CD4-positive, alpha-beta T cell treated with Interleukin-4 for 4 hours (primary cell): ENCODE measurements around the gene PSORS1C2.

Experiments
- DNase-seq: peaks from one replicate; pipeline ENCODE4 v3.0.0-alpha.2; 2020

Gene PSORS1C2

DNA sequence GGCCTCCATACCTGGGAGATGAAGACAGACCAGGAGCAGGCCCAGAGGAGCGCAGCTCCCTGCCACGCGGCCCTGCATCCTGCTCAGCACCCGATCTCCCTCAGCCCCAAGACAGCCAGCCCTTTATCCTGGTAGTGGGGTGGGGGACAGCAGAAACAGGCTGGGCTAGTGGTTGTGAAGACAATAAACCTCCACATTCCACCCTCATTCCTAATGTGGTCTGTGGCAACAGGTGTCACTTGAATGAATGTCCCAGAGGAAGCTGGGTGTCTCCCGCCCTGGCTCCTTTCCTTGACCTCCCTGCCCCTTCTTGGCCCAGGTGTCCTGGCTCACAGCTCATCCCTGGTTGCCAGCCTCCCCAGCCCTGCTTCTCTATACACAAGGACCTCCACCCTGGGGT lies 26.4 kb downstream of the PSORS1C2 start, which contains the start of gene C6orf15:
C6orf15 (minus strand) TSS at position 98 of the 400 bp plus-strand sequence; CDS start at position 78, 20 bp downstream.
- DNase-seq: no peak

- DNase-seq: no peak
Observed at GRCh38 chr6:31111712-31112111, 27.2 kb downstream of the PSORS1C2 start.

DNA sequence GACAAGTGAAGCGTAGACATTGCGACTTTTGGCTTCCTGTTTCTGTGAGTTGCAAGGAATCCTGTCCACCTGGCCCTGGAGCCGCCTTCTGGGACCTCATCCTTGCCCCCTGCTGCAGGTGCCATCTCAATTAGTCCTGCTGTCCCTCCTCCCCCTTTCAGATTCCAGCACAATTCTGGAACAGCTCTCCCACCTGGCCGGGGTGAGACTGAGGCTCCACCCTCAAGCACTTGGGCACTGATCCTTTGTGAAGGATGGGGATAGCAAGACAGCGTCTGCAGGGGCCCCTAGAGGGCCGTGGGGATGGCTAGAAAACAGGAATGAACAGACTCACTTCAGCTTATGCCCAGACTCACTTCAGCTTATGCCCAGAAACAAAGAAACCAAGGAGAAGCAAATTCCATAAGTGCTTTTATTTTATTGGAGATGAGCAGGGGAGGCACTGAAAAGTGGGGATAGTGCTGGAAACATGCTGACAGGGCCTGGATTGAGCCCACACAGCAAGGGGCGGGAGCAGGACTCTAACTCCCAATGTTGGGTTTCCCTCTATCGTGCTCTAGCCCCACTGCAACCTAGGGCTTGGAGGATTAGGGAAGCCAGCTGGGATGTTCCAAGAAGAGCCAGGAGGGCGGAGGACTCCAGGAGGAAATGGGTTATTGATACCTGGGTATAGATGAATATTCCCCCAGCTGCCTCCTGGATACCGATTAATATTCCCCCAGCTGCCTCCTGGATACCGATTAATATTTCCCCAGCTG lies 27.9 kb downstream of the PSORS1C2 start:
- no peak for DNase-seq

DNA sequence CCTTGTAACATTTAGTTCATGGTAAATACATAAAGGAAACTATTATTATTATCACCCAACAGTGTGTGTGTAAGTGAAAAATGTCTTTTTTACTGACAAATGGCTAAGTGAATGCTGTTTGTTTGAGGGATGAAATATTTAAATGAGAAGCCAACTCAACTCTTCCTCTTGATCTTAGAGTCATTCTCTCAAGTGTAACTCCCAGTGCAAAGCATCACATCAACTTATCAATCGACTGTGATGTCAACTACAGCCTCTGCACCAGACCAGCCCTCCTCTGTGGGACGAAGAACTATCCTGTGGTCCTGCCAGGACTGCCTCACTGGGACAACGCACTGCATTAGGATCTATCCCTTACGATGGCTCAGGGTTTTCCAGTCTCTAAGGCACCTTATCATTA lies 31.8 kb downstream of the PSORS1C2 start:
- no peak for DNase-seq

DNA sequence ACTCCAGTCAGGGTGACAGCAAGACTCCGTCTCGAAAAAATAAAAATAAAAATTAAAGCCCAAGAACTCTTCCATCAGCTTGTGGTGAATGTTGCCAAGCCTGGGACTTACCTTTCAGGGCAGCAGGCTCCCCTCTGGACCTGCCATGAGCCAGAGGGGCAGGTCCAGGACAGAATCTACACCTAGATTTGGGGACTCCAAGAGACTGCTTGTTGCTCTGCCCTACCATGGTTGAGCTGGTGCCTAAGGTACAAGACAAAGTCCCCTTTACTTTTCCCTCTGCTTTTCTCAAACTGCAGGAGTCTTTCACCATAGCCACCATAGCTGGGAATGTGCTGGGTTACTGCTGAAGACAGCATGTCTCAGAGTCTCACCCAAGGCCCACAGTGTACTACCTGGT lies 35.7 kb downstream of the PSORS1C2 start:
- DNase-seq: no peak

GRCh38 chr6:31098449-31098938 lies 40.4 kb downstream of the PSORS1C2 start:
- no peak for DNase-seq

DNA sequence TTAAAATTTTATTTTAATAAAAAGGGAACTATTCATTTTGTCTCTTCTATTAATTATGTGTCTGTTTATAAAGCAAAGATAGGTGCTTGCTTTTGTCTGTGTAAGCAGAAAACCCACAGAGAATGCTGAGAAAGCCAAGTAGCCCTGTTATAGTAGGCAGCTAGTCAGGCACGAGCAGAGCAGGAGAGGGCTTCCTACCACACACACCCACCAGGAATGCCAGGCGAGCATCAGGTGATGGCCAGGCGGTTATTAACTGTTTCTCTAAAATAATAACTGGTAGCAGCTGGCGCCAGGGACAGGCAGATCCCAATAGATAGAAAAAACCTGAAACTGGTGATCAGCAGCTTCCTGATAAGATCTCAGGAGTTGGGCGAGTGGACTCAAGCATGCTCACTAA lies 42.2 kb downstream of the PSORS1C2 start:
- DNase-seq: no peak

- no peak for DNase-seq
Observed at GRCh38 chr6:31096215-31096614, 42.7 kb downstream of the PSORS1C2 start.

DNA sequence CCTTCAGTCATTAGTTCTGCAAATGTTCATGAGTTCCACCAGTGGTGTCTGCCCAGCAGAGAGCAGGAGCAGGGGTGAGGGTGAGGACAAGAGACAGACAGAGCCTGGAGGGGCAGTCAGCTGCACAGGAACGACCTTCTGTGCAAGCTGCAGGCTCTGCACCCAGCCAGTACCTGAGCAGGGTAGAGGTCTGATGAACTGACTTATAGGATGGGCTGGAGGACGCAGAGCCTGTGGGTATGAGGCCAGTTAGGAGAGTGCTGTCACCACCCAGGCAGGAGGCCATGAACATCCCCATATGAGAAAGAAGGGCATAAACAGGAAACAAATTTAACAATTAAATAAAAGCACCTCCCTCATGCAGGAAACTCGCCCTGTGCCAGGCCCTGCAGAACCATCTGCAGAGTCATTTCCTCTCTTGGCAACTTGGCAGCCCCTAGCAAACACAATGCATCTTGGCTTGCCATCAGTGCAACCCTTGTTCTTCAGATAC lies 44.4 kb downstream of the PSORS1C2 start:
- peak; percentile 59 for DNase-seq

DNA sequence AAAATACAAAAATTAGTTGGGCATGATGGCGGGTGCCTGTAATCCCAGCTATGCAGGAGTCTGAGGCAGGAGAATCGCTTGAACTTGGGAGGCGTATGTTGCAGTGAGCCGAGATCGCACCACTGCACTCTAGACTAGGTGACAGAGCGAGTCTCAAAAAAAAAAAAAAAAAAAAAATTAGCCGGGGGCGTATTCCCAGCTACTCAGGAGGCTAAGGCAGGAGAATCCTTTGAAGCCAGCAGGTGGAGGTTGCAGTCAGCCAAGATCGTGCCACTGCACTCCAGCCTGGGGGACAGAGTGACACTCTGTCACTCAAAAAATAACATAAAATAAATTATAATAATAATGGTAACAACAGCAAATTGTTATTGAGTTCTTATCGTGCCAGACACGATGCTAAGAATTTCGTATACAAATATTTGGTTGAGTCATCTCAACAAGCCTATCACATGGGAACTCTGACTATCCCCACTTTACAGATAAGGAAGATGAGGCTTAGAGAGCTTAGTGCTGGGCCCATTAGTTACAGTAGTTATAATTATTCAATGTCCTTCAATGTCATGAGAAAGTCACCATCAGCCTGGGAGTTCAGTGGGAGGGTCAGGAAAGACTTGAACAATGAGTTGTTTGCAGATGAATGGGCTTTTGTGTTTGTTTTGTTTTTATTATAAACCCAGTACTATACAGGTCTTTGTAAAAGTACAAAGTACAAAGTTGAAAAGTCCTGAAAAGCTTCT lies 45.9 kb downstream of the PSORS1C2 start:
- no peak for DNase-seq

DNA sequence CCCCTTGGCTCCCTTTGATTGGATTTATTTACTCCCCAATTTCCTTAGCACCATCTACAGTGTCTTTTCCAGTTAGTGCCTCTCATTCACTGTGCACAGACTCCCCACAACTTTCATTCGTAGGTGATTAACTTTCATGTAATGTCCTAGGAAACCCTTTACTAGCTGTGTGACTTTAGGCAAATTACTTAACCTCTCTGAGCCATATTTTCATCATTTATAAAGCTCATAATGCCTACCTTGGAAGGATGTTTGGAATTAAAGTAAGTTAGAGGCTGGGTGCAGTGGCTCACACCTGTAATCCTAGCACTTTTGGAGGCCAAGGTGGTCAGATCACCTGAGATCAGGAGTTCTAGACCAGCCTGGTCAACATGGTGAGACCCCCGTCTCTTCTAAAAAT lies 46.6 kb downstream of the PSORS1C2 start:
- DNase-seq: no peak

DNA sequence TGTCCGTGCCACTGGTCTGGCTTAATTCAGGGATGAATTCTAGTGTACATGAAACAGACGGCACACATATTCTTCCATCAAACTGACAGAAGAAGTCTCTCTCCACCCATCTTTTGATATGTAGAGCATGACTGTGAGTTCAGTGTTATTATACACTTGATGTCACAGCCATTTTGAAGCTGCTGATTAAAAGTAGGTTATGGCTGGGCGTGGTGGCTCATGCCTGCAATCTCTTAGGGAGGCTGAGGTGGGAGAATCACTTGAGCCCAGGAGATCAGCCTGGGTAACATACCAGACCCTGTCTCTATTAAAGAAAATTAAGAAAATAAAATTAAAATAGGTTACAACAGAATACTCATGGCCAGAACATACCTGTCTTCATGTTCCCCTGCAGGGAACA lies 47.2 kb downstream of the PSORS1C2 start:
- DNase-seq: no peak

- DNase-seq: no peak
Observed at GRCh38 chr6:31090973-31091364, 47.9 kb downstream of the PSORS1C2 start.

DNA sequence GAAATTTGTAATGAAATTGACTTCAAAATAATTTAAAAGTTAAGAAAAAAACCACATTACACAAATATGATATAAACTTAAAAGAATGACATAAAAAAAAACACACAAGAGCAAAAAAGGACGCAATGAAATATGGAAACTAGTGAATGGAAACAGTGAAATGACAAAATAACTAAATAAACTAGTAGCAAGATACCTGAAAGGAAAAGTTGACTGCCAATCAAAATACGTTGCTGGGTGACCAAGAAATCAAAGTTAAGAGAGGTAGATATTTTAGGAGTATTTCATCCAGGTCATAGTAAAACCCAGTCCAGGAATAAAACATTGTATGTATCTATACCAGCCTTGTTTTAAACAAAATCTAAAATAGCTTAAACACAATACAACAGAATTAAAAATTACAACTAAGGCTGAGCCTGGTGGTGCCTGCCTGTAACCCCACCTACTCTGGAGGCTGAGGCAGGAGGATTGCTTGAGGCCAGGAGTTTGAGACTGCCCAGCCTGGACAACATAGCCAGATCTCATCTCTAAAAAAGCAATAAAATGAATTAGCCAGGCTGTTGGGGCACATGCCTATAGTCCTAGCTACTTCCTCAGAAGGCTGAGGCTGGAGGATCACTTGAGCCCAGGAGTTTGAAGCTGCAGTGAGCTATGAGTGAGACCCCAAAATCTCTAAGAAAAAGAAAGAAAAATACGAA lies 48.4 kb downstream of the PSORS1C2 start:
- no peak for DNase-seq
